Fibroblast of peridontal ligament (primary cell): ENCODE data around the gene WWOX.

Experiments used
- DNase-seq: peaks from one replicate; pipeline ENCODE4 v3.0.0-alpha.2; 2010; ENCODE audit errors: extremely low read depth

Gene WWOX

DNA sequence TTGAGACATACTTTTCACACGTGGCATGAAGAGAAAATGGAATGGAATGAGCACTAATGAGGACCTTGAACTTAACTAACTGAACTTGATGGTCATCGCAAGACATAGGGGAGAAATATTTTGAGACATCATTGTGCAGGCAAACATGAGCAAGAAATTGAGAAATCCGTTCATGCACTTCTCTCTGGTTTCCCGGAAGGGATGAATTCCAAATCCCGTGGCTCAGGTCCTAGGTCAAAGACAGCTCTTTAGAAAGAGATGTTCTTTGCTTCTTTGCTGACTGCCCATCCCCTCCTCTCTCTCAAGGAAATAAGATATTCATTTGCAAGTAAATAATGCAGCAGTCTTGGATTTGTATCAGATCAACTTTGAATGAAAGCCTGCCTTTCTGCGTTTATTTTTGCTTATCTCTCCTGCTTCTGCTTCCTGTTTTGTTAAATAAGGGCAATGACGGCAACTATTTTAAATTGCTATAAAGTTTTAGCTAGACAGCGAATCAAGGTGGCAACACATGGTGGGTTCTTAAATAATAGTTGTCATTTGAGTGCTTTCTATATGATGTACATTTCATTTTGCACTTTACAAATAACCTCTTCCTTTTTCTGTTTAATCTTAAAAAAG is 843.3 kb downstream of the WWOX start:
- DNase-seq, result no peak

DNA sequence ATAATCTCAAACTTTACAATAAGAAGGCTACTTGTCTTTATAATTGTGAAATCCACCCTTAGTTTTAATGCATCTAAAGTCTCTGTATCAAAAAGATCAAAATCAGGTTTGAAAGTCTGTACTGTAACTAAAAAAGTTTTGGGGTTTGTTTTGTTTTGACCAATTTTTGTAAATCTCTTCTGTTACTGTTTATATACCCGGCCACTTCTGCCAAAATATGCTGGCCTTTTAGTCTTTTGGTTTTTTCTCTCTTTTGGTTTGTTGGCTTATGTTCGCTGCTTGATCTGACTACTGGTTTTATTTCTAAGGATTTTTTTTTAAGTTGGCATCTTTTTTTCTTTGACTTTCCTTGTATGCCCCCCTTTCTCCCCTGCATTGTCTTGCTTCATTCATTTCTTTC is 845.9 kb downstream of the WWOX start:
- DNase-seq, result no peak

DNA sequence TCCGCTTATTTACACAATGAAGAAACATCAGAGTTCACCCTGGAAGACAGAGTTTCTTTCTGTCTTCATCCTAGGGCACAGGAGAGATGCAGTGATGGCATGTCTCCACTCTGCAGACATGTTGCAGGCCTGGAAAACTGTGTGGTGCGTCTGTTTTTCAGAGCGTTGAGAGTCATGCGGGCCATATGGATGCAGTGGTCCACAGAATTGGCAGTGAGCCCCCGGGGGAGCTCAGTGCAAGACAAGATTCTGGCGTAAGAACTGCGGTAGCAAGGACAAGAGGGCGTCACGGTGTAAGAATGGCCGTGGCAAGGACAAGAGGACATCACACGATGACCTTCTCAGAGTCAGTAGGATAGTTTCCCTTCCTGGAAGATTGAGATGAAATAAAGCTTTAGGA is 847.1 kb downstream of the WWOX start:
- DNase-seq, result no peak

DNA sequence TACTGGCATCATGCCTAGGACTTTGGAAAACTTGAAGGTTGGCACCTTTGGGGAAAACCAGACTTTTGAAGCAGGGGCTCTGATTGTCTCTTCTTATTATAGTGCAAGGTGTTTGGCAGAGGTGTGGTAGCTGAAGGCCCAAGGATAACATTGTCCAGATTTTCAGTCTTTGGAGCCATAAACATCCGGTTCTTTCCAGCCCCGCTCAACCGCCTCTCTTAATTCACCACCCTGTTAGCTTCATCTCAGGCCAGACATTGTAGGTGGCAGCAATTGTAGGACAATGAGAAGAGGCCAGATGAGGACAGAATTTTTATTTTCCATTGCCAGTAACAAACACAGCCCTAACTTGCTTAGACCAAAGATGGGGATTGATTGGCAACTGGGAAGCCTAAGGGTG is 851.3 kb downstream of the WWOX start:
- no peak for DNase-seq

DNA sequence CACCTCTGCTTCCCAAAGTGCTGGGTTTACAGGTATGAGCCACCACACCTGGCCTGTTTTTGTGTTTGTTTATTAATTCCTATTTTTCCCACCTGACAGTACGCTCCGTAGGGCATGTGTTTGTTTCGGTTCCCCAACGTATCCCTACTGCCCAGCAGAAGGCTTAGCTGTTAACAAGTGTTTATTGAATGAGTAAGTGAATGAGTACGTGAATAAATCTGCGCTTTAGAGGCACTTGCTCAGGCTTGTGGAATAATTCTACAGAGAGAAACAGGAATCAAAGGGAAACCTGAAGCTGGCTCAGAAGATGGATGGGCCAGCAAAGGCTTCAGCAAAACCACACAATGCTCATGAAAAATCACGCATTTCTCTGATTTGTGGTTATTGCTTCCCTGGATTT is 853.2 kb downstream of the WWOX start:
- no peak for DNase-seq

DNA sequence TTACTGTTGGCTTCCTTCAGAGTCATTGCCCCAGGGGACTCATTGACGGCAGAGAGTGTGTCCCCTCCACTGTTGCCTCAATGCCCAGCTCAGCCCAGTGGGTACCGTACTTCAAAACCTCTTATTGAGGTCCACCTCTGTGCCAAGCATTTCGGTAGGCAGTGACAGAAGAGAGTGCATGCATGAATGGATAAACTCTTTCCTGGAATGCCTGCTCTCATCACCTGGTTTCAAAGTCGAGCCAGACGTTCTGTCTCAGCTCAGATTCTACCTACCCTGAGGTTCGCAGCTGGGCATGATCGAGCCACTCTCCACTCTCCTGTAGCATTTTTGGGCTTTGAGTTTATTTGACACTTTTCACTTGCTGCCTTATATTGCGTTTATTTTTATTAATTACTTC is 854.1 kb downstream of the WWOX start:
- no peak for DNase-seq

DNA sequence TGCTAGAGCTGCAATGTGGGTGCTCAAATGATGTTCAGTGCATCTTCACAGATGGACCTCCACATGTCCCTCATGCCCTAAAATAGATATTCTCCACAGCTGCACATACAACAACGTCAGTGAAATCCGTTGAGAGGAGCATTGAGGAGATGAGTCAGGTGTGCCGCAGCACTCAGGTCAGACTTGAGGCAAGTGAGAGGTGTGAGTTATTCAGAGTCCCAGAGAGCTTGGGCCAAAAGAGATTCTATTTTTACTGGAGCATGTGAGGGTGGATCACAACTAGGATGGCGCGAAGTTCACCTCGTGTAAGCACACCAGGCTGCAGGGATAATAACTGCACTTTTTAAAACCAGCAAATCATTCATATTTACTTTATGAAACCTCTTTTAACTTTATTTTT is 855.8 kb downstream of the WWOX start:
- DNase-seq, result no peak

DNA sequence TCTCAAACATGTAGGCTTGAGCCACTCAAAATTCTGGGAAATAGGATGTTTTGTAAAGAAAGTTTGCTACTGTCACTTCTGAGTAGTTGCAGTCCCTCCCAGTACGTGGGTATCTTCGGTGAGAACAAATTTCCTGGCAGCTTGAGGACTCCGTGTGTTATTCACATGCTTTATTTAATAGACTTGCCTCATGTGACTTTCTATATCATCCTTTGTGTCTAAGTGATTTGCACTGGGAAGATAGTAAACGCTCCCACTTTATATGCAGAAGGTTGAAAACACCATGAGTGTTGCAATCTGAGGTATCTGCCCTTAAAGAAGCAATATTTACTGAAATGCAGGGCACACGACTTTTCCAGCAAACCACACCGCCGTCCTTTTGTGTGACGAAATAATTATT is 857.4 kb downstream of the WWOX start:
- DNase-seq, result no peak

DNA sequence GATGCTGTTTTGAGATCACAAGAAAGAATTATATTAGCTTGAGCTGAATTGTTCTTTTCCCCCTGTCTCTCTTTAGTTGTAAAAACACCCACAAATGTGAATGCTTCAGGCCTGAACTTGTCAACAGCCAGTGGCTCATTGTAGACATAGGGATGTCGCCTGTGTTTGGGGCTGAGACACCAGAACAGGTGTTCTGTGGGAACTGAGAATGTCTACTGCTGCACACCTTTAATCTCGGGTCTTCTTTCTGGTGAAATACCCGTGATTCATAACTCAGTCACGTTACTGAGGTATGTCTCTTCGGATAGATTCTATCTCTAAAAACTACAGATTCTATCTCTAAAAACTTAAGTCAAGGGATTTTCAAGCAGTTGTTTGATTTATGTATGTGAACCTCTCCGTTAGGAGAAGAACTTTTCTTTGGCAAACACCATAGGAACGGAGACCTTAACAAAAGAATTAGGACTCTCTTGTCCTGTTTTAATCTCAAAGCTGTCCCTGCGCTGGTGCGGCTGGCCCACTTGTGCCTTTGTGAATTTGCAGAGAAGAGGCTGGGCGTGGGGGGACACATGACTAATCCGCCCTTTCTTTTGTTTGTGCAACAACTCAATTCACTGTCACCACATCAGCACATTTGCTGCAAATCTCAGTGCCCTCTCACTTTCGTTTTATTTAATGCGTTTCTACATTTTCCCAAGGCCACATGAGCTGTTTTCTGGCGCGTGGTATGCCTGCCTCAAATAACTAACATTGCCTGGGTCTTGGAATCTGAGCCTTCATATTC is 858.1 kb downstream of the WWOX start:
- no peak for DNase-seq

DNA sequence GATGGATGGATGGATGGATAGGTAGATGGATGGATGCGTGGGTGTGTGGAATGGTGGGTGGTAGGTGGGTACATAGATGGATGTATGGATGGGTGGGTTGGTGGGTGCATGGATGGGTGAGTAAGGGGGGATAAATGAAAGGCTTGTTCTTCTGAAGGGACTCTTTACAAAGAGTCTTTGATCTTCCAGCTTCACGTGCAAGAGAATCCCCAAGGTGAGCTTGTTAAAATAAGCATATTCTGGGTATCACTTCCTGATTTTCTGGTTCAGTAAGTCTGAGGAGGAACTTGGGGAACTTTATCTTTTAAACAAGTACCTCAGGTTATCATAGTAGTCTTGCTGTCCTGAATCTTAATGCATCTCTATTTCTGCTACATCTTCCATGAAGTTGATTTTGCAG is 862.0 kb downstream of the WWOX start:
- DNase-seq, result no peak

DNA sequence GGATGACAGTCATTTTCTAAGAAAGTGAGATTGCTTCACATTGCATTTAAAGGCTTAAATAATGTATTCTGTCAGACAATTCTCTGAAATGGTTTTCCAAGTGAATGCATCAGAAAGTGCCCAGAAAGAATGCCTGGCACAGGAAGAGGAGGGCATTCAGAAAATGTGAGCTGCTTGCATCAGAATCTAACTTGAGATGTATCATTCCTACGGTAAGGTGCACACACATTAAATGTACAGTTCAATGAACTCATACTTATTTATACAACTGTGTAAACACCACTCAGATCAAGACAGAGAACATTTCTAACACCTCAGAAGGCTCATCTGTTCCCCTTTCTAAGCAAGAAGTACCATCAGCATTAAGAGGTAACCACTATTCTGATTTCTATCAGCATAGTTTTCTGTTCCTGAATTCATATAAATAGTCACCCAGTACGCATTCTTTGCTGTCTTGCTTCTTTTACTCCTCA is 863.0 kb downstream of the WWOX start:
- no peak for DNase-seq

DNA sequence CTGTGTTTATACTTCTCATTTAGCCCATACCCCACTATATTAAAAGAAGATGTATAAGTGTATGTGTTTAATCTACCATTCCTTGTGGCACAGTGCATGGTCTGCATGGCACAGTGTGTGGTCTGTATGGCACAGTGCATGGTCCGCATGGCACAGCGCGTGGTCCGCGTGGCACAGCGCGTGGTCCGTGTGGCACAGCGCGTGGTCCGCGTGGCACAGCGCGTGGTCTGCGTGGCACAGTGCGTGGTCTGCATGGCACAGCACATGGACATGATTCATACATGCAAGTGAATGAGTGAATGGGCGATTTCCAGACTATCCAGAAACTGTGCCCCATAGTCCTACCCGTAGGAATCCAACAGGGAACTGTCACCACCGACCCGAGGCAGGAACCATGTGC is 868.5 kb downstream of the WWOX start:
- DNase-seq, result no peak

DNA sequence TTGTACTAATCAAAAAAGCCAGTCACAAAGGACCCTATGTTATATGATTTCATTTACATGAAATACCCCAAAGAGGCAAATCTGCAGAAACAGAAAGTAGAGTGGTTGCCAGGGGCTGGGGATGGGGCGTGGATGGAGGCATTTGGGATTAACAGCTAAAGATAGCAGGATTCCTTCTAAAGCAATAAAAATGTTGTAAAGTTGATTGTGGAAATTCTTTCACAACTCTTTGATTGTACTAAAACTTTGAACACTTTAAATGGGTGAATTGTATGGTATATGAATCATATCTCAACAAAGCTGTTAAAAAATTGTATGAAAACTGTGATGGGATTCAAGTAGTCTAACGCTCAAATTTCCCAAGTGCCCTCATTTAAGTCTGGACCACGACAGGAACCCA is 870.3 kb downstream of the WWOX start:
- no peak for DNase-seq

DNA sequence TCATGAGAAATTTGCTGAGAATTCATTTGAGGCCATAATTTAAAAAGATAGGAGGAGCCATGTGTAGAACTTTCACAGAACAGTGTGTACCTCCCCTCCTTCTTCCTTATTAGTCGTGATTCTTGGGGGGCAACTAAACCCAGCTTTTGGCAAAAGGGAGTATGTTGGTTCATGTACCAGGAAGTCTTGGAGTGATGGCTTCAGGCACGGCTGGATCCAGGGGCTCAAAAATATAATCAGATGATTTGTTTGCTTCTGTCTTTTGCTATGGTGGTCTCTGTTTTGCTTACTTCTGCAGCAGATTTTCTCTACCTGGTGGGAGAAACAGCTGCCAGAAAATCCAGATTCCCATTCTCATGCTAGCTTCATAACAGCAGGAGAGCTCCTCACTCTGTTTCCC is 871.2 kb downstream of the WWOX start:
- DNase-seq, result no peak

DNA sequence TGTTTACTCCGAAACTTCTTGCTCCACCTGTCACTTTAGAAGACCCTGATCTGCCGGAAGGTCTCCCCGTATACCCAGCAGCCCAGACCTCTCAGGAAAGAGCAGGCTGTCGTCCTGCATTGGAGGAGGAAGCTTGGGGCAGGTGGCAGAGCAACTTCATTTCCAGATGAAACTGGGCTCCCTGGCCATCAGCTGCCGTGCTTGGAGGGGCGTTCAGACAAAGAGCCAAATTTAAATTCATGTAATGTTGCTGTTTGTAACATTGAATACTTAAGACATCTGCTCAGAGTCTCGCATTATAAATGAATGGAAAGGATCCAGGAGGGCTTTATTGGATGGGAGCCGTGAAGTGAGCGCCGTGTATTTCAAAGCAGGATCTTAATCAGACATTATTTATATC is 872.6 kb downstream of the WWOX start:
- DNase-seq, result no peak

DNA sequence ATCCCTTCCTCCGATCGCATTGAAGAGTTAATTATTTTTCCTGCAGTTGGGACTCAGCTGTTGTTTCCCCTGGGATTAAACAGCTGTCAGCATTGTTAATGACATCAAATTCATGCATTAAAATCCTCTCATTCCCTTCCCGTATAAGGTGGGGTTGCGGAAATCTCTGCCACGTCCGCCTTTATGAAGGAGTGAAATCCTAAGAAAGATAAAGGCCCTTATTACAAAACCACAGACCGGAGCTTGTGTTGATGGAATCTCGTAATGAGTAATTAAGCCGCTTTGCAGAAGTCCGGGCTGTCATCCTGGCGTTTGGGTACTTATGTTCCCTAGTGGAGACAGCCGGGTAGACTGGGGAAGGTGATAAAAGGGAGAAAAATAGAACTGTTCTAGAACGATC is 873.5 kb downstream of the WWOX start:
- no peak for DNase-seq

DNA sequence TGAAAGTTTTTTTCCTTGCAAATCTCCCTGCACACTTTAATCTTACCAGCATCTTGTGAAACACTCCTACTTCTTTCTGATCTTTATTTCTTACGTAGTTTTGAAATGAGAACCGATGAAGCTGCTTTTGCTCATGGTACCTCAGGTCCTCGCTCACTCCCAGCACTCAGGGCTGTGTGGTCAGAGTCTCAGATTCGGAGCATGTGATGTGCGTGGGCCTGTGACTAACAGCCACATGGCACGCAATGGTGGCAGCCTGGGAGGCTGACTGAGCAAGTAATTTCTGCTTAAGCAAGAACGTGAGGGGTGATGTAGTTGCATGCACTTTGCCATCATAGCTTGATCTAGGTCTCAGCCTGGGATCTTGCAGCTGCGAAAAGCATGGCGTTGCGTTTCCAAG is 876.8 kb downstream of the WWOX start:
- DNase-seq, result no peak

DNA sequence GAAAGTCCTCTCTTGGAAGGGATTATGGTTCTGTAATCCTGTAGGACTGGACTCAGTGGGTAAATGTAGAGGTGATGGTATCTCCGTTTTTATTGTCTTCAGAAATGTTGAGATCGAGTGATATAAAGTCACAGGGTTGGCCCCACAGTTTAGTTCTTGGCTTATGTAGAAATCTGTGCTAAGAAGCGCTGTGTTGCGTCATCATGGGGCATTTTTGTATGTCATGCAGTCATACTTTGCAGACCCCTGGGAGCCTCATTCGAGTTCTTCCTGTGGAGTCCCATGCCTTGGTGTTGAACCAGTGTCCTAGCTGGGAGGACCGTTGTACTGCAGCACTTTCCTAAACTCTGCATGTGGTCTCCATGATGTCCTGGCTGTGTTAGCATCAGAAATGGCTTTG is 881.4 kb downstream of the WWOX start:
- no peak for DNase-seq

DNA sequence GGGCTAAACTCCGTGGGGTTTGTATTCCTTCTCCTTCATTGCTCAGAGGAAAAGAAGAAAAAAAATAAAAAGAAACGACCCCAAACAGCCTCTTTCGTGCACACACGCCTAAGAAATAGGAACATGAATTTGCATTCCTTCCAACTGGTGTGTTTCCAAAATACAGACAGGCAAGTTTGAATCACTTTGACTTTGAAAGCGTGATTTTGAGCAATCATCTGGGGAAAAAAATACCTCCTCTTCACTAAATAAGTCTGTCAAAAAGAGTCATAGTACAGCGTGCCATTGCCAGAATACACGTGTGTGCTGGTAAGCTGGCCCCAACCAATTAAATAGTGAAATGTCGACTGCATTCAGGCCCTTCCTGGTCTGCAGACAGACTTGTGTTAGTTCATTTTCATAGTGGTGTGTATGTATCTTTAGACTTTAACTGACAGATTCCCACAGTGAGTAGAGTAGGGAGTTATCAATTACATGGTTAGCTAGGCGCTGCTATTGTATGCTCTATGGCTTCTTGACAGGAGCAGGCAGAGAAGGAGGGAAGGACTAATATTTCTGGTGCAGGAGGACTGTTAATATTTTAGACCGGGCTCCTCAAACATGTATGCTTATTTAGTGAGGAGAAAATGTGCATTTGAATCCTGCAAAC is 882.8 kb downstream of the WWOX start:
- no peak for DNase-seq

DNA sequence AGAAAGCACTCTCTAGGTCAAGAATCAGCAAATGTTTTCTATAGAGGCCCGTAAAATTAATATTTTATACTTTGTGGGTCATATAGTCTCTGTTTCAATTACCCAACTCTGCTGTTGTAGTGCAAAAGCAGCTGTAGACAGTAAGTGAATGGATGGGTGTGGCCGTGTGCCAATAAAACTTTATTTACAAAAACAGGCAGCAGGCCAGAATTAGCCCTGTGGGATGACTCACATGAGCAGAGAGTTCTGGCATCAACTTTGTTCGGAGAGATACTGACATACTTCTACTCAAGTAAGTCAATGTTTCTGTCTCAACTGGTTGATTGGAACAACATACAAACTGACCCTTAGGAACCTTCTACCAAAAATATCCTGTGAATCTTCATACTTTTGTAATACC is 884.9 kb downstream of the WWOX start:
- no peak for DNase-seq

DNA sequence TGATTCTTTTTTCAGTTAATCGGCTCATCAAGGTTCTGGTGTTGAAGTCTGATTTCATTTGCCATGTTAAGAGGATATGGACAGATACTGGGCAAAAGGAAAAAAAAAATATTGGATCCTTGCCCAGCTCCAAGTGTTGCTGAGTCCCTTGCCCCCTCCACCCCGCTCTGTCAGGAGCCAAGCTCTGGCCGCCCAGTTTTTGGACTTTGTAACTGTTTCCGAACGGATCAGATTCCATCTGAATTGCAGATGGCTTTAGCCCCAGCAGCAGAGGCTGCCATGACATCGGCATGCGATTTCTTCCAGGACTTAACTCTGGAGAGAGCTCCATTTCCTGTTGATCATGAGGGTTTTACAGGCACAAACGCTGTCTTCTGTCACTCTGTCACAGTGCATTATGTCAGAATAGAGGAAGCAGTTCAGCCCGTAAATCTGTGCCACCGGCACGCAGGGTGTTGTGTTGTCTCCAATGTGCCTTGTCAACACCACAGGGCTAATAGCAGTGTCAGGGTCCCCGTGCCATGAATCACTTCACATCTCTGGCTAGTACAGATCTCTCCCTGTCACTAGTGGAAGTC is 885.5 kb downstream of the WWOX start:
- no peak for DNase-seq

DNA sequence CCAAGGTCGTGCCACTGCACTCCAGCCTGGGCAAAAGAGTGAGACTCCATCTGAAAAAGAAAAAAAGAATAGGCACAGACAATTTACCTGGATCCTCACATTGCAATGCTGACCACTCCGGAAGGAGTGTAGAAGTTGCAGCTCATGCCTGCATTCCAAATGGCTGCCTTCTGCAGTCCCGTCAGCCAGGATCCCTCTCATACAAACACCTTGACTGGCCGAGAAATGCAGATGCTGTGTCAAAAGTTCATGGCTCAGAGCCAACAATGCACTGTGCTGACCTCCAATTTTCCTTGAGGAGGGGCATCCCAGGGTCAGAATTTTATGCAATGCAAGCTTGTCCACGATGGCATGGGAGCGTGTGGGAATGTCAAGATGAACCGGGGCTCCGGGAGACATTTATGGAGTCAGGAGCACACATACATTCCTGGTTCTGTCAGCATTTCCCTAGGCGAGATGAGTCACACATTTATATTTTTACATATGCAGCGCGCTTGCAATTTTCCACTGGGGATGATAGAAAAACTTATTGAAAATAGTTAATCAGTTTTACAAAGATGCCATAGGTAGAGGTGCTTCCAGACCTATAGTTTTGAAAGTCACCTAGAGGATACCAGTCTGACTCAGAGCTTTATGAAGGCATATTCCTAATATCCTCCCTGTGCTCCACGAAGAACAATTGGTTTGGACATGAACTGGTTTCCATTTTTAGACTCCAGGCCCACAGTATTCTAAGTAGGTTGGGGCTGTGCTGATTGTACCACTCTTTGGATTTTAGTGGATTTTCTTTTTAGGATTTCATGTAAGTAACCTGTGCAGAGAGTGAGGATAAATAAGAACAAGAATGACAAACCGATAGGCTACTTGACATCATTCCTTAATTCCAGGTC is 886.5 kb downstream of the WWOX start:
- no peak for DNase-seq
